Neural cell (in vitro differentiated cells): ENCODE measurements around the gene TGFBI.

Source experiments
- EP300 ChIP-seq: fragments of 450-650 bp; conservative IDR thresholded peaks from 2 replicates; pipeline ENCODE4 v1.6.1; 2014; ENCODE audit warnings: antibody characterized with exemption, mild to moderate bottlenecking, moderate library complexity; ENCODE audit not compliant: poor library complexity, severe bottlenecking
- EZH2 ChIP-seq: fragments of 200-600, 300-800 bp; shearing (Covaris generic), sonication (generic); IDR thresholded peaks from 2 replicates; pipeline ENCODE4 v1.6.1; 2014; ENCODE audit warnings: antibody characterized with exemption, low read length, borderline replicate concordance, mild to moderate bottlenecking; ENCODE audit not compliant: insufficient read depth, poor library complexity, severe bottlenecking
- MXI1 ChIP-seq: fragments of 450-650 bp; conservative IDR thresholded peaks from 2 replicates; pipeline ENCODE4 v1.6.1; 2014; ENCODE audit warnings: antibody characterized with exemption, mild to moderate bottlenecking; ENCODE audit not compliant: poor library complexity, severe bottlenecking
- POLR2AphosphoS5 ChIP-seq: IDR thresholded peaks from 2 replicates; pipeline ENCODE4 v1.6.1; 2012
- RAD21 ChIP-seq: fragments of 450-650 bp; conservative IDR thresholded peaks from 2 replicates; pipeline ENCODE4 v1.6.1; 2014; ENCODE audit warnings: antibody characterized with exemption, mild to moderate bottlenecking, moderate library complexity
- SMC3 ChIP-seq: fragments of 450-650 bp; conservative IDR thresholded peaks from 2 replicates; pipeline ENCODE4 v1.6.1; 2014; ENCODE audit warnings: antibody characterized with exemption, mild to moderate bottlenecking, moderate library complexity; ENCODE audit not compliant: poor library complexity
- TAF1 ChIP-seq: IDR thresholded peaks from 2 replicates; pipeline ENCODE4 v1.6.1; 2012; ENCODE audit warnings: low read depth
- TF ChIP-seq, protein P1 (sequence below): fragments of 450-650 bp; IDR thresholded peaks from 2 replicates; pipeline ENCODE4 v1.5.1; 2014; ENCODE audit warnings: antibody characterized with exemption, mild to moderate bottlenecking, moderate library complexity; ENCODE audit not compliant: poor library complexity, severe bottlenecking
- TF ChIP-seq, protein P2 (sequence below): IDR thresholded peaks from 2 replicates; pipeline ENCODE4 v1.6.1; 2012; ENCODE audit warnings: borderline replicate concordance

GRCh38 chr5:136018814-136019783, 9.7 kb upstream of the TGFBI start:
- TF ChIP-seq, protein P1, sequence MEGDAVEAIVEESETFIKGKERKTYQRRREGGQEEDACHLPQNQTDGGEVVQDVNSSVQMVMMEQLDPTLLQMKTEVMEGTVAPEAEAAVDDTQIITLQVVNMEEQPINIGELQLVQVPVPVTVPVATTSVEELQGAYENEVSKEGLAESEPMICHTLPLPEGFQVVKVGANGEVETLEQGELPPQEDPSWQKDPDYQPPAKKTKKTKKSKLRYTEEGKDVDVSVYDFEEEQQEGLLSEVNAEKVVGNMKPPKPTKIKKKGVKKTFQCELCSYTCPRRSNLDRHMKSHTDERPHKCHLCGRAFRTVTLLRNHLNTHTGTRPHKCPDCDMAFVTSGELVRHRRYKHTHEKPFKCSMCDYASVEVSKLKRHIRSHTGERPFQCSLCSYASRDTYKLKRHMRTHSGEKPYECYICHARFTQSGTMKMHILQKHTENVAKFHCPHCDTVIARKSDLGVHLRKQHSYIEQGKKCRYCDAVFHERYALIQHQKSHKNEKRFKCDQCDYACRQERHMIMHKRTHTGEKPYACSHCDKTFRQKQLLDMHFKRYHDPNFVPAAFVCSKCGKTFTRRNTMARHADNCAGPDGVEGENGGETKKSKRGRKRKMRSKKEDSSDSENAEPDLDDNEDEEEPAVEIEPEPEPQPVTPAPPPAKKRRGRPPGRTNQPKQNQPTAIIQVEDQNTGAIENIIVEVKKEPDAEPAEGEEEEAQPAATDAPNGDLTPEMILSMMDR = no peak
- TF ChIP-seq EP300 (no peak), POLR2AphosphoS5 (no peak), TAF1 (no peak), EZH2 (no peak), RAD21 (no peak), SMC3 (no peak), MXI1 (no peak)
- TF ChIP-seq, protein P2, sequence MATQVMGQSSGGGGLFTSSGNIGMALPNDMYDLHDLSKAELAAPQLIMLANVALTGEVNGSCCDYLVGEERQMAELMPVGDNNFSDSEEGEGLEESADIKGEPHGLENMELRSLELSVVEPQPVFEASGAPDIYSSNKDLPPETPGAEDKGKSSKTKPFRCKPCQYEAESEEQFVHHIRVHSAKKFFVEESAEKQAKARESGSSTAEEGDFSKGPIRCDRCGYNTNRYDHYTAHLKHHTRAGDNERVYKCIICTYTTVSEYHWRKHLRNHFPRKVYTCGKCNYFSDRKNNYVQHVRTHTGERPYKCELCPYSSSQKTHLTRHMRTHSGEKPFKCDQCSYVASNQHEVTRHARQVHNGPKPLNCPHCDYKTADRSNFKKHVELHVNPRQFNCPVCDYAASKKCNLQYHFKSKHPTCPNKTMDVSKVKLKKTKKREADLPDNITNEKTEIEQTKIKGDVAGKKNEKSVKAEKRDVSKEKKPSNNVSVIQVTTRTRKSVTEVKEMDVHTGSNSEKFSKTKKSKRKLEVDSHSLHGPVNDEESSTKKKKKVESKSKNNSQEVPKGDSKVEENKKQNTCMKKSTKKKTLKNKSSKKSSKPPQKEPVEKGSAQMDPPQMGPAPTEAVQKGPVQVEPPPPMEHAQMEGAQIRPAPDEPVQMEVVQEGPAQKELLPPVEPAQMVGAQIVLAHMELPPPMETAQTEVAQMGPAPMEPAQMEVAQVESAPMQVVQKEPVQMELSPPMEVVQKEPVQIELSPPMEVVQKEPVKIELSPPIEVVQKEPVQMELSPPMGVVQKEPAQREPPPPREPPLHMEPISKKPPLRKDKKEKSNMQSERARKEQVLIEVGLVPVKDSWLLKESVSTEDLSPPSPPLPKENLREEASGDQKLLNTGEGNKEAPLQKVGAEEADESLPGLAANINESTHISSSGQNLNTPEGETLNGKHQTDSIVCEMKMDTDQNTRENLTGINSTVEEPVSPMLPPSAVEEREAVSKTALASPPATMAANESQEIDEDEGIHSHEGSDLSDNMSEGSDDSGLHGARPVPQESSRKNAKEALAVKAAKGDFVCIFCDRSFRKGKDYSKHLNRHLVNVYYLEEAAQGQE = no peak
